ENCODE results near the gene BCAS4.

BCAS4 gene

DNA sequence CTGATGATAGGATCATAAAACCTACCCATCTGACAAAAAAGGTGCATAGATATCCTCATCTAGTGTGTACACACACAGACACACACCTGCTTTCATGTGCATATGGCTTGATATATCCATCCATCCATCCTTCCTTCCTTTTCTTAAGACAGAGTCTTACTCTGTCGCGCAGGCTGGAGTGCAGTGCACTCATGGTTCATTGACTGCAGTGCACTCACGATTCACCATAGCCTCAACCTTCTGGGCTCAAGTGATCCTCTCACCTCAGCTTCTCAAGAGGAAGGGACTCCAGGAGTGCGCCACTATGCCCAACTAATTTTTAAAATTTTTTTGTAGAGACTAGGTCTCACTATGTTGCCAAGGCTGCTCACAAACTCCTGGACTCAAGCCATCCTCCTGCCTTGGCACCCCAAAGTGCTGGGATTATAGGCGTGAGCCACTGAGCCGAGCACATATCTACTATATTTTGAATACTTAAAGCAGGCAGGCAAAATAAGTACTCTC lies 109.3 kb downstream of the BCAS4 start:
- DNase-seq (ENCODE audit: low read depth in 1 of 2, low spot score in 1 of 2): no peak

DNA sequence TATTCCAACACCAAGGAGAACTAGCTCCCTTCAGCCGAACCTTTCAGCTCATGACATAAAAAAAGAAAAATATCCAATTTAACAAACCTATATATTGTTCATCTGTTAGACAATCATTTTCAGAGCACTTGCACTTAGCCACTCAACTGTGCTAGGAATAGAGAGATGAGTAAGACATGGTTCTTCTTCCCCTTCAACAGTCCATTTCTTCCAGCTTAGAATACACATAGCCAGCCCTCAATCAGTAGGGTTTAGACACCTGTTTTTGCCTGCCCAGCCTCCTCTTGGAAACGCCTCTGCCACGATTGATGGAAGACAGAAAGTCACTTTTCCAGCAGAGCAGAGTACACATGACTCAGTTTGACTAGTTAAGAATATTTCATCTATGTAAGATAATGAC lies 114.6 kb downstream of the BCAS4 start:
- no peak for DNase-seq (ENCODE audit: low read depth in 1 of 2, low spot score in 1 of 2)

DNA sequence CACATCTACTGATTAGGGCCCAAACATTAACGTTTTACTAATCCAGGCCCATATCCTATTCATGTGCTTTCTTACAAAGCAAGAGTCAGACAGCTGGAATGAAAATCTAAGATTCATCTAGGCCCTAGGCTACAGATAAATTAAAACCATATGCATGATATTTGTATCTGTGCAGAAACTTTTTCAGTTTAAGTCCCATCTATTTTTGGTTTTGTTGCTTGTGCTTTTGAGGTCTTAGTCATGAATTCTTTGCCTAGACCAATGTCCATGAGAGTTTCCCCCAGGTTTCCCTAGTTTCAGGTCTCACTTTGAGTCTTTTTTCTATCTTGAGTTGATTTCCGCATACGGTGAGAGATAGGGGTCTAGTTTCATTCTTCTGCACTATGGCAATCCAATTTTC lies 116.2 kb downstream of the BCAS4 start:
- no peak for DNase-seq (ENCODE audit: low read depth in 1 of 2, low spot score in 1 of 2)

DNA sequence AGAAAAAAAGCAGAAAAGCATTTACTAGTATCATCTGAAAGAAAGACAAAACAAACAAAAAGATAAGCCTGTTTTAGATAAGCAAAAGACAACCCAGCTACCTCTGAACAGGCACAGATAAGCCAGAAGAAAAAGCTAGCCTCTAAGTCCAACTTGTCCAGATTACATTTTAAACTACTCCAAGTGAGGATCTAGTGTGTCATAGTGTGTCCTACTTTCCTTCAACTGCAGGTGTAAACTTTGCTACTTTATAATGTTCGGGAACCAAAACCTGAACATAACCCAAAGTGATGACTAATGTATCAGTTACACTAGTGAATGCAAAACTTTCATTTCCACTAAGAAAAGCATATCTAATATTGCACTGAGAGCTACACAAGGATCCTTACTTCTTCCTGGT lies 116.9 kb downstream of the BCAS4 start:
- DNase-seq (ENCODE audit: low read depth in 1 of 2, low spot score in 1 of 2): no peak

DNA sequence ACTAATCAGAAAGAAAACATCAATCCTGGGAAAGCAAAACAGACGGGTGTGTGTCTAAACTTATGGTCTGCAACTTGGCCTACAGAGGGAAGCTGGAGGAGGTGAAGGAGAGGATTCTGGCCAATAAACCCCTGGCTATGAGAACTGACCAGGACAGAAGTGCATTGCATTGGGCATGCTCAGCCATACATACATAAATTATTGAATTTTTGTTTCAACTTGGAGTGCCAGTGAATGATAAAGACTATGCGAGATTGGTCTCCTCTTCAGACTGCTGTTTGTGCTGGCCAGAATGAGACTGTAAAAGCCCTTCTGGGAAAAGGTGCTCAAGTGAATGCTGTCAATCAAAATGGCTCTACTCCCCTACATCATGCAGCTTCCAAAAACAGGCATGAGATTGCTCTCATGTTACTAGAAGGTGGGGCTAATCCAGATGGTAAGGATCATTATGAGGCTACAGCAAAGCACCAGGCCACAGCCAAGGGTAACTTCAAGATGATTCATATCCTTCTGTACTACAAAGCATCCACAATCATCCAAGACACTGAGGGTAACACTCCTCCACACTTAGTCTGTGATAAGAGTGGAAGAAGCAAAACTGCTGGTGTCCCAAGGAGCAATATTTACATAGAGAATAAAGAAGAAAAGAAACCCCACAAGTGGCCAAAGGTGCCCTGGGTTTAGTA lies 119.0 kb downstream of the BCAS4 start:
- no peak for DNase-seq (ENCODE audit: low read depth in 1 of 2, low spot score in 1 of 2)

DNA sequence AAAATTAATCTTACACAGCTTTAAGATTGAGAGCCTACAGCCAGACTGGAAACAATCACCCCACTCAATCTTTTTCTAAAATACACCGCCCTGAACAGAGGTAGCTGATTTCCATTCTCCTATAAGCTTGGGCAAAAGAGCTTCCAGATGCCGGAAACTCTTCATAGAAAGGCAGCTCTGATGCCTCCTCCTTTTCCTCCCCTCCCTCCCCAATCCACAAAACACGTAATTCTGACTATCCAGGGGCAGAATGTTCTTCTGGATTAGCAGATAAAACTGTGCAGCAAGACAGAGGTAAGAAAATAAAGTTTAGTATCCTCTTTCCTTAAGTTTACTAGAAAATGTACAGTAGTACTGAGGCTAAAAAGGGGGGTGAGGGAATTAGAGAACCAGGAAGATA lies 120.6 kb downstream of the BCAS4 start:
- no peak for DNase-seq (ENCODE audit: low read depth in 1 of 2, low spot score in 1 of 2)

DNA sequence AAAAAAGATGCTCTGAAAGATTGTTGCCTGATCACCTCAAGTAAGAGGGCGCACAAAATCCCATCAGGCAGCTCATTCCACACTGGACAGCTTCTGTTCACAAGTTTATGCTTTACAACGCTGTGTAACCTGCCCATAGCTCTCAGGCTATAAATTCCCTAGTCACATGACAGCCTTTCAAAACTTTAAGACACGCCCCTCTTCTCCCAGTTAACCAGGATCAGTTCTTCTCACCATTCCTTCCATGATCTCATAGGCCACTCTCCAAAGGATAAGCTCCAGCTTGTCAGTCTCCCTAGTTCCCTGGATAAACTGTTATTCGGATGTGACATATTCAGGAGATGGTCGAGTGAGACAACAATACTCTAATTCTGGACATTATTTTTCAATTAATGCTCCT lies 121.4 kb downstream of the BCAS4 start:
- no peak for DNase-seq (ENCODE audit: low read depth in 1 of 2, low spot score in 1 of 2)

DNA sequence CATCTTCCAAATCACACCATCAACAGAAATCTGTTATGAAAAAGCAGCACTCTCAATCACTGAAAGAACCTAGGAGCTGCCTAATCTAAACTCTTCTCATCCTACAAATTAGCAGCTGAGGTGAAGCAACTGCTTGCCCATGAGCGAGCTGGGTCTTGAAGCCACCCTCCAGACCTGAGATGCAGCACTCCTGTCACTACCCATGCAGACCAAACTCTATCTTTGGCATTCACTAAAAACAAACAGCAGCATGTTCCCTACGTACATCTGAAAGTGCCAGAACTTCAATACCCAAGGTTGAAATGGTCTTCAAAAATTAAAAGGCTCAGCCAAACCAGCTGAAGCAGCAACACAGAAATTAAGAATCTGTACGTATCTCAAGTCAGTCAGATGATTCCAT lies 122.1 kb downstream of the BCAS4 start:
- no peak for DNase-seq (ENCODE audit: low read depth in 1 of 2, low spot score in 1 of 2)

- DNase-seq (ENCODE audit: low read depth in 1 of 2, low spot score in 1 of 2): no peak
These were observed 123.5 kb downstream of the BCAS4 start for GRCh38 chr20:50918403-50918802.

DNA sequence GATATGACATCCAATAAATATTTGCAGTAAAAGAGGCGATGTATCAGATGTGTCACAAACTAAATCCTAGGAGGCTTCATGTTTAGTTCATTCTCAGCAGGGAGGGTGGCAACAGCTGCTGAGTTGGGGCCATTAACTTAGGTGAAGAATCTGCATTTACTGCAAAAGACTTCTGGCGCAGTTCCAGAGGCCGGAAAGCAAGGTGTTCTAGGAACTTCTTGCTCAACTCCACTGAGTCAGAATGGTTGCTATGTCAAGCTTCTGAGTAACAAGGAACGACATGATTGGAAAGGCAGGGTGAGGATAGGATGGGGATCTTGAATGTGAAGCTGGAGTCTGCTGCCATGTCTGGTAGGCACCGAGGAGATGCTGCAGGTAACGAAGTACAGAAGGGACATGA lies 124.7 kb downstream of the BCAS4 start:
- DNase-seq (ENCODE audit: low read depth in 1 of 2, low spot score in 1 of 2): no peak

- no peak for DNase-seq (ENCODE audit: low read depth in 1 of 2, low spot score in 1 of 2)
These were observed 126.1 kb downstream of the BCAS4 start for GRCh38 chr20:50920997-50921396.

- no peak for DNase-seq (ENCODE audit: low read depth in 1 of 2, low spot score in 1 of 2)
These were observed 127.1 kb downstream of the BCAS4 start for GRCh38 chr20:50921803-50922501.

DNA sequence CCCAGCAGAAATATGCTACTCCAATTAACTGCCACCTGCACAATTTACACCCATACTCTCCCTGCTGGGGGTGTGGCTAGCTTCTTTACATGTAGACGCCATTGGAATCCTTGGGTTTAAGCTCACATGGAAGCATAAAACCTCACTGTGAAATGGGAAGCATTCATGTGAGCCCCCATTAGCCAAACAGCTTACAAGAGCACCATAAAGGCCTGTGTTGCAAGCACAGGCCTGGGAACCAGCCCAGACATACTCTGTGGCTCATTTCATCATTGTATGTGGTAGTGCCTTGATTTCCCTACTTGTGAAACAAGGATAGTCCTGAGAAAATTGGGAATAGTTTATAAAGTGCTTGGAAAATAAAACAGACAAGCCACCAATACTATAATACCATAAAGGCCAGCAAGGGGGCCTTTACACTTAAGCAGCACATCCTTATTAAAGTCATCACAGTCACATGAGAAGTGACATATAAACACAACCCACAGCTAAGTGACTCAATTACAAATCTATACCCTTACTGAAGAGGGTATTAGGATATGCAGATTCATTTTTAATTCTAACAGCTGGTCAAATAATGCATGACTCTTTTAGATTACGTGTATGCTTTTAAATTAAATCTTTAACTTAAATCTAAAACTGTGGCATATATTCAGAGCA lies 129.5 kb downstream of the BCAS4 start:
- no peak for DNase-seq (ENCODE audit: low read depth in 1 of 2, low spot score in 1 of 2)

- DNase-seq (ENCODE audit: low read depth in 1 of 2, low spot score in 1 of 2): no peak
These were observed 131.7 kb downstream of the BCAS4 start for GRCh38 chr20:50926530-50926929.
